Iris pigment epithelial cell (primary cell): Measurements from ENCODE around the gene LONP2.
"Not testable (repeated sequence)": the region's sequence is repeated elsewhere in the genome, so short reads cannot be mapped to it uniquely, and the experiment has no call there.

Experiments used
- DNase-seq: peaks from one replicate; pipeline ENCODE4 v3.0.0-alpha.2; 2011; ENCODE audit warnings: low read depth

The LONP2 gene

GRCh38 chr16:48291303-48291702 is 47.2 kb downstream of the LONP2 start:
- no peak for DNase-seq

- DNase-seq: no peak
Measured at GRCh38 chr16:48291754-48292153, 47.7 kb downstream of the LONP2 start.

- DNase-seq: no peak
Measured at GRCh38 chr16:48292452-48292851, 48.4 kb downstream of the LONP2 start.

- DNase-seq: no peak
Measured at GRCh38 chr16:48294724-48295123, 50.6 kb downstream of the LONP2 start.

GRCh38 chr16:48295488-48296281 is 51.6 kb downstream of the LONP2 start:
- no peak for DNase-seq

- DNase-seq: no peak
Measured at GRCh38 chr16:48299471-48299870, 55.4 kb downstream of the LONP2 start.

- DNase-seq: peak; percentile 81
Measured at GRCh38 chr16:48300391-48300856, 56.3 kb downstream of the LONP2 start.

- DNase-seq: no peak
Measured at GRCh38 chr16:48308535-48308934, 64.4 kb downstream of the LONP2 start.

- DNase-seq: peak; percentile 22
Measured at GRCh38 chr16:48310908-48311641, 67.0 kb downstream of the LONP2 start.

- not testable (repeated sequence) for DNase-seq
Measured at GRCh38 chr16:48313905-48314304, 69.8 kb downstream of the LONP2 start.

GRCh38 chr16:48317026-48317425 is 72.9 kb downstream of the LONP2 start:
- no peak for DNase-seq

- DNase-seq: peak; percentile 87
Measured at GRCh38 chr16:48317614-48318315, 73.7 kb downstream of the LONP2 start.

- DNase-seq: peak; percentile 65
Measured at GRCh38 chr16:48318630-48319029, 74.5 kb downstream of the LONP2 start.

GRCh38 chr16:48321317-48322036 is 77.4 kb downstream of the LONP2 start:
- DNase-seq: peak; percentile 81

- no peak for DNase-seq
Measured at GRCh38 chr16:48323783-48324775, 80.0 kb downstream of the LONP2 start.

- DNase-seq: no peak
Measured at GRCh38 chr16:48326915-48327314, 82.8 kb downstream of the LONP2 start.

GRCh38 chr16:48329138-48329537 is 85.0 kb downstream of the LONP2 start:
- DNase-seq: no peak

GRCh38 chr16:48330189-48330840 is 86.2 kb downstream of the LONP2 start:
- DNase-seq: peak; percentile 38

GRCh38 chr16:48330841-48331192 is 86.7 kb downstream of the LONP2 start:
- DNase-seq: no peak

- DNase-seq: no peak
Measured at GRCh38 chr16:48332978-48333377, 88.9 kb downstream of the LONP2 start.
